GM21825 (cell line): ENCODE results near the gene DNAJB1.
A peak's percentile ranks its signal among the peaks of the same experiment; 100 is the strongest.
"Not testable (repeated sequence)": the region's sequence is repeated elsewhere in the genome, so short reads cannot be mapped to it uniquely, and the experiment has no call there.

Source experiments
- ATAC-seq: cut with Tn5 transposase; IDR thresholded peaks from one replicate; pipeline ENCODE4 v1.9.1; 2021; ENCODE audit warnings: mild to moderate bottlenecking, moderate library complexity; ENCODE audit not compliant: unreplicated experiment

The DNAJB1 gene

GRCh38 chr19:14520543-14520942 is 2.3 kb upstream of the DNAJB1 start:
- no peak for ATAC-seq

- ATAC-seq = no peak
Measured at GRCh38 chr19:14519860-14520407, 1.7 kb upstream of the DNAJB1 start.

GRCh38 chr19:14519245-14519859 is 1.2 kb upstream of the DNAJB1 start:
- ATAC-seq = no peak

GRCh38 chr19:14517446-14517839 is 754 bp downstream of the DNAJB1 start:
- peak; percentile 5 for ATAC-seq

DNA sequence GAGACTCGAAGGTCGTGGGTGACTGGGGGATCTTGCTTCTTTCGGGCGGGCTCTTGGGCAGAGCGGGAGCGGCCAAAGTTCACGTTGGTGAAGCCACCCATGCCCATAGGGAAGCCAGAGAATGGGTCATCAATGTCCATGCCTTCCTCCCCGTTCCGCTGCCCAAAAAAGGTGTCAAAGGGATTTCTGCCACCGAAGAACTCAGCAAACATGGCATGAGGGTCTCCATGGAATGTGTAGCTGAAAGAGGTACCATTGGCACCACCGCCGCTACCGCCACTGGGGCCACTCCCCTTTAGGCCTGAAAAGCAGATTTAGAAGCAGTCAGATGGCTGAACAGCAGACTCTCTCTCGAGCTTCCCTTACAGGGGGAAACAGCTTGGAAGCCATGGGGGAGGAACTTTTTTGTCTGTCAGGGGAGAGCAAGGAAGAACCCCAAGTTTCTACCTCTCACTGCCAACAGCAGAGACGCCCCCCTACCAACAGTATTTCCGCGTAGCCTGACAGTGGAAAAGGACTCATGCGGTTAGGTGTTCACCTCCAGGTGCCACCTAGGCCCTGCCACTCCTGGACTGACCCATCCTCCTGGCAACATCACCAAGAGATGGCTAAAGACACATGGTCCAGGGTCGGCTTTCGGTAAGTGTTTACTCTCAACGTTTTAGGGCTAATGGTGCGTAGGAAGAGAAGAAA is 1.3 kb downstream of the DNAJB1 start:
- ATAC-seq = no peak

DNA sequence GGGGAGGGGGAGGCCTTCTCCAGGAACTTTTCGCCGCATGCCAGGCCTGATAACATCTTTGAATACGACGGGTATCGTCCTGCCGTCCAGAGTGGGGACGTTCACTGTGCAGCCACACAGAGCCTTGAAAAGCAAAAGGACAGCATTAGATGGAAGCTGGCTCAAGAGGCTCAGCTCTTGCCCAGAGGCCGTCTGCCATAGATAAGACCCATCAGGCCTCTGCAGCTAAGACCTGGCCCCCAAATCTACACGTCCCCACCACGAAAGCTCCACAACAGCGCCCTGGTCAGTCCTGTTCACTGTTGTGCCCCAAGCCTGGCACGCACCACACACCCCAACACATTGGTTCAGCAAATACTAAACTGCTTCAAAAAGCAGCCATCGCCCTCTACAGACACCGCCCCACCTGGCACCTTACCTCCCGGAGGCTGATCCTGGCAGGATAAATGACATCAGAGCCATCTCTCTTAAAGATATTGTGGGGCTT is 2.1 kb downstream of the DNAJB1 start:
- ATAC-seq = no peak

DNA sequence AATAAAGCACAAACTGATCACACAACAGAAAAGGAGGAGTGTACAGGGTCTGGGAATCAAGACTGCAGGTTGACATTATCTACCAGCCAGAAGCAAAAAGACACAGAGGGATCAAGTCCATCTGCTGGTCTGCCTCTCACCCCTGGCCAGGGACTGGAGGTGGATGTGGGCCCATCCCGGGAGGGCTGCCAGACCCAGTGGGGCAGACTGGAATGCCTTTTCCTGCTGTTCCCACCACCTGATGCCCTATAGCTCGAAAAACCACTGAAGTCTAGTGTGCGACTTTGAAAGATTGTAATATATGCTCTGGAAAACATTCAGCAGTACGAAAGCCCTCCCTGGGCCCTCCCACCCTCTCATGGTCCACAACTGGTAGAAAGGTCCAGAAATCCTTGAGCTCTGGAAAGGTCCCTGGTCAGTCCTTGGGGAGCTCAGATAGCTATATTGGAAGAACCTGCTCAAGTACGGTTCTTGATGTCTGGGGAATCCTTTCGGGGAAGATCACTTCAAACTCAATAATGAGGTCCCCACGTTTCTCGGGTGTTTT is 2.6 kb downstream of the DNAJB1 start:
- no peak for ATAC-seq

- no peak for ATAC-seq
Measured at GRCh38 chr19:14514215-14514863, 3.9 kb downstream of the DNAJB1 start.

DNA sequence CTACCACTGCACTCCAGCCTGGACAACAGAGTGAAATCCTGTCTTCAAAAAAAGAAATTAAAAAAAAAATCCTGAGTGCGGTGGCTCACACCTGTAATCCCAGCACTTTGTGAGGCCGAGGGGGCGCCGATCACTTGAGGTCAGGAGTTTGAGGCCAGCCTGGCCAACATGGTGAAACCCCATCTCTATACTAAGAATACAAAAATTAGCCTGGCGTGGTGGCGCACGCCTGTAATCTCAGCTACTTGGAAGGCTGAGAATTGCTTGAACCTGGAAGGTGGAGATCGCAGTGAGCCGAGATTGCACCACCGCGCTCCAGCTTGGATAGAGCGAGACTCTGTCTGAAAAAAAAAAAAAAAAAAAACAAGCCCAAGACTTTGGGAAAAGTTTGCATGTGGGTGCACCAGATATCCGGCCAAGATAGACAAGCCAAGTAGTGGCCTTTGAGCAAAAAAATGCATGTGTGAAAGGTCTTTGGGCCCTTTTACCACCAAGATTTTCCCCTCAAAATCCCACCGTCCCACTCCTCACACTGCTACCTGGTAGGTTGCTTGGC is 5.7 kb downstream of the DNAJB1 start:
- ATAC-seq = no peak

DNA sequence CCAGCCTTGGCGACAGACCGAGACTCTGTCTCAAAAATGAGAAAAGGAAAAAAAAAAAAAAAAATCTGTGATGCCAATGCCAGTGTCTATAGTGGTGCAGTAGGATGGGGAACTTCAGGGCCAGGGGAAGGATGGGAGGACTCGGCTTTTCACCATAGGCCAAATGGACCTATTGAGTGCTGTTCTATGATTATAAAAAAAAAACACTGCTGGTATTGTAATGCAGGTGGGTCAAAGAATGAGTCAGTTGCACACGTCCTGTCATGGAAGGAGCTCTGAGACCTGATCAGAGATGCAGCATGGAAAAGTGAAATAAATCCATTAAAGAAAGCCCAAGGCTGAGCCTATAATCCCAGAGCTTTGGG is 7.0 kb downstream of the DNAJB1 start:
- ATAC-seq = no peak

DNA sequence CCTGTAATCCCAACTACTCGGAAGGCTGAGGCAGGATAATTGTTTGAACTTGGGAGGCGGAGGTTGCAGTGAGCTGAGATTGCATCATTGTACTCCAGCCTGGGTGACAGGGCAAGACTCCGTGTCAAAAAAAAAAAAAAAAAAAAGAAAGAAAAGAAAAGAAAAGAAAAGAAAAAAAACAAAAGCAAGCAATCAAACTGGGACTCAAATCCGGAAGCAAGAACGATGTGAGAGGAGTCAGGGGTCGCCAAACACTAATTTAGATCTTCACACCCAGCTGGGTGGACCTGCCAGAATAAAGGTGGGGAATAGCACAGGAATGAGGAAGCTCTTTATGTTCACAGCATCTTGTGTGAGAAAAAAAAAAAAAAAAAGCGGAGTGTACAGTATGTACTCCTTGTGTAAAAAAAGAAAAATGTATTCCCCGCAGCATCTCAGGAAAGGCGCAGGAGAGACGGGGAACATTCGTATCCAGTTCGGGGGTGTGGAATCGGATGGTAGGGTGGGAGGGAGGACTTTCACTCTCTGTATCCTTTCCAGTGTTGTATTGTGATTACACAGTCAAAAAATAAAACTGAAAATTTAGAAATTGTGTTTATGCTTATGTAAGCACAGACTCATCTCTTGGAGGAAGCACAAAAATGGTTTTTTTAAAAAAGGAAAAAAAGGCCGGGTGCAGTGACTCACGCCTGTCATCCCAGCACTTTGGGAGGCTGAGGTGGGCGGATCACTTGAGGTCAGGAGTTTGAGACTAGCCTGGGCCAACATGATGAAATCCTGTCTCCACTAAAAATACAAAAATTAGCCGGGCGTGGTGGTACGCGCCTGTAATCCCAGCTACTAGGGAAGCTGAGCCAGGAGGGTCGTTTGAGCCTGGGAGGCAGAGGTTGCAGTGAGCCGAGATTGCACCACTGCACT is 7.6 kb downstream of the DNAJB1 start:
- ATAC-seq = no peak

DNA sequence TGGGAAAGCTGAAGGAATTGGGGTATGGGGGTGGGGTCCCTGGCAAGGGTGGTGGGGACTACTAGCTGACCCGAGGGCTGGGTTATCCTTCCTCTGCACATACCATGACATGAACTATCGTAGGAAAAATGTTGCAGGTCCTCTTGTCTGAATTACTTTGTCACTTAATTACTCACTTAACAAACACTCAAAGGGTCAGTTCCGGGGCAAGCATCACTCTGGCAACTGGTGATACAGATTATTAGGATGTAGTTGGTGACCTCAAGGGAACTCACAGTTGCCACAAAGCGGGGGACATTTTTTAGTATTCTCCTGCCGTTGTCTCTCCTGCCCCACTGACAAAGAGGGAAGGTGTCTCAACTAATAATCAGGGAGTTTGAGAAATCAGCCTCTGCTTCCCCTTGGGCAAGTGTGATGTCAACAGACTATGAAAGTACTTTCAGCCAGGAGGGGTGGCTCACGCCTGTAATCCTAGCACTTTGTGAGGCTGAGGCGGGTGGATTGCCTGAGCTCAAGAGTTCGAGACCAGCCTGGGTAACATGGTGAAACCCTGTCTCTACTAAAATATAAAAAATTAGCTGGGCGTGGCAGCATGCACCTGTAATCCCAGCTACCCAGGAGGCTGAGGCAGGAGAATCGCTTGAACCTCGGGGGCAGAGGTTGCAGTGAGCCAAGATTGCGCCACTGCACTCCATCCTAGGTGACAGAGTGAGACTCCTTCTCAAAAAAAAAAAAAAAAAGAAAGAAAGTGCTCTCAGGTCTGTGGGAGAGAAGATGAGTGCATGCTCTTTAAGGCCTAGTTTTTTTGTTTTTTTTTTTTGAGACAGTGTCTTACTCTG is 10.3 kb downstream of the DNAJB1 start:
- no peak for ATAC-seq

DNA sequence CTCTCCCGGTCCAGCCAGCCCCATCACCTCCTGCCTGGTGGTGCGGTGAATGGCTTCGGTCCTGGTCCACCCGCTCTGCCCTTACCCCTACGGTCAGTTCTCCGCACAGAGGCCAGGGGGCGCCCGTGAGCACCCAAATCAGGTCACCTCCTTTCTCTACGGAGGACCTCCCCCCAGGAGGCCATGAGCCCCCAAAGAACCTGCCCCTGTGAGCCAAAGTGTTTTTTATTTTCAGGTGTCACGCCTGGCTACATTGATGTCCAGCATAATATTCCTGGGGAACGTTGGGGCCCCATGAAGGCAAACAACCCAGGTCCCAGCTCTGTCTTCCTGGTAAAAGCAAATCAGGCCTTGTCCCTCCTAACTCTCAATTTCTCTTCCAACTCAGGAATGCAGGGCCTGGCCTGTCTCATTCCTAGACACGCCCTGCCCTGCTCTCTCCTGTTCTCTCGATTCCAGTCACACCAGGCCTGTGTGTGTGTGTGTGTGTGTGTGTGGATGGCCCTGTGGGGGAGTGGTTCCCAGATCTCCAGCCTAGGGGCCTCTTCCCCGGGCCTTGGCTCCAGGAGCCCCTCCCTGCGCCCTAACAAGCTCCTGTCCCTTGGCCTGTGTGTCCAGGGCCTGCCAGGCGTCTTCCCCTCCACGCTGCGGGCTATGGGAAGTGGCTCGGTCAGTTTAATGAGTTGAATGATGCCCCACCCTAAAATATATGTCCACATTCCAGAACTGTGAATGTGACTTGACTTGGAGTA is 12.5 kb downstream of the DNAJB1 start:
- ATAC-seq = no peak

- not testable (repeated sequence) for ATAC-seq
Measured at GRCh38 chr19:14504575-14504974, 13.6 kb downstream of the DNAJB1 start.

DNA sequence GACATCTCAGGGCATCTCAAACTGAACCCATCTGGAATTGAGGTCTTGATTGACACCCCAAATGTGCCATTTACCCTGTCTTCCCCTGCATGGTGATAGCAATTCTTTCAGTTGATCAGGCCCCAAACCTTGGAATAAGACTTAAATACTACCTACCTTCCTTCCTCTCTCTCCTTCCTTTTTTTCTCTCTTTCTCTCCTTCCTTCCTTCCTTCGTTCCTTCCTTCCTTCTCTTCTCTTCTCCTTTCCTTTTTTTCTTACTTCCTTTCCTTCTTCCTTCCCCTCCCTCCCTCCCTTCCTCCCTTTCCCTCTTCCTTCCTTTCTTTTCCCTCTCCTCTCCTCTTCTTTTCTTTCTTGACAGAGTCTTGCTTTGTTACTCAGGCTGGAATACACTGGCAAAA is 14.9 kb downstream of the DNAJB1 start:
- no peak for ATAC-seq

GRCh38 chr19:14502334-14503092 is 15.7 kb downstream of the DNAJB1 start:
- no peak for ATAC-seq

DNA sequence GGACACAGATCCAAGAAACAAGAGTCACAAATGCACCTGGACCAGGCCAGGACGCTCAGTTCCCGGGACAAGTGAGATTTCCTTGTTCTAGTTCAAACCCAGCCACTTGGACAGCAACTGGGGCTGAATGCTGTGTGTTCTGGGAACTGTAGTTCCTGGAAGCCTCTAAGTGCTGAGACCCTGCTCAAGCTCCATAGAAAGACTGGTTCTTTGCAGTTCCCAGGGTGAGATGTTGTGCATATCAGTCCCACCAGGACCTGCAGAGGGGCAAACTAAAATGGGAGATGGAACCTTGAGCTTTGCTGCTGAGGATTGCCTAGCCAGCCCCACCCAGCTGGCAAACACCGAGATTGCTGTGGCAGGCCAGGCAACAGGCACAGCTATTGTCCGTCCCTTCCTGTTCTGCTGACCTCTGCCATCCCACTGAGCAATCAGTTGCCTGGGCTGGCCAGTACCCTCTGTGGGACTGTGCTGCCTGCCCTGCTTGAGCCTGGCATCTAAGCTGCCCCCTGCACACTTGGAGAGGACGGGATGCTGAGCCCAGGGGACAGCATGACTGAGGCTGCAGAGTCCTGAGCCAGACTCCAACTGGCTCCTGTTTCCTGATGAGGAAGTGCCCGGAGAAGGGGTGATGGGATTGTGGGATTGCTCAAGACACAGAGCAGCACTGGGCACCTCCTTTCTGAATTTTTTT is 20.8 kb downstream of the DNAJB1 start:
- no peak for ATAC-seq
